C1 segment of cervical spinal cord (tissue), 14 donors: ENCODE measurements around the gene TRAPPC12.

ENCODE experiments used
- DNase-seq, 14 donors: peaks; one replicate each; lab custom pipeline; 2025; lab: John Stamatoyannopoulos, UW

The TRAPPC12 gene

GRCh38 chr2:3408781-3409180 lies 29.3 kb downstream of the TRAPPC12 start:
- DNase-seq = no peak

DNA sequence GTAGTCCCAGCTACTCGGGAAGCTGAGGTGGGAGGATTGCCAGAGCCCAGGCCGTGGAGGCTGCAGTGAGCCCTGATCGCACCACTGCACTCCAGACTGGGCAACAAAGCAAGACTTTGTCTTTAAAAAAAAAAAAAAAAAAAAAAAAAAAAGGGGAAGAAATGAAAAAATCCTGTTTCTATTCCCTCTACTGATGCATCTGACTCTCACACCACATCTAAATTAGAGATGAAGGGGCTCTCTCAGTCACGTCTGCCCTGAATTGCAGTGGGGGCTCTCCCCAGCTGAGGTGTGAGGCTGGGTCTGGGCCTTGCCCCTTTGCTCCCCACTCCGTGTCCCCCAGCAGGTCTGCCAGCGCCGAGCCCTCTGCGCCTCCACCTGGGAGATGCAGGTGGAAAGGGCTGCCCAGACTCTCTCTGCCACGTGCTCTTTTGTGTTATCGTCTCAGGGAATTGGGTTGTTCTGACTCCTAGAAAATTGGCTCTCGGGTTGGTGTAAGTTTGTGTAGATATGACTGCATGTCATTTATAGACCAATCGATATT lies 30.2 kb downstream of the TRAPPC12 start:
- DNase-seq = no peak

- DNase-seq = no peak
Observed at GRCh38 chr2:3411103-3411502, 31.6 kb downstream of the TRAPPC12 start.

- peak in 1 of 14 donors; percentile 23 for DNase-seq
Observed at GRCh38 chr2:3413697-3414096, 34.2 kb downstream of the TRAPPC12 start.

DNA sequence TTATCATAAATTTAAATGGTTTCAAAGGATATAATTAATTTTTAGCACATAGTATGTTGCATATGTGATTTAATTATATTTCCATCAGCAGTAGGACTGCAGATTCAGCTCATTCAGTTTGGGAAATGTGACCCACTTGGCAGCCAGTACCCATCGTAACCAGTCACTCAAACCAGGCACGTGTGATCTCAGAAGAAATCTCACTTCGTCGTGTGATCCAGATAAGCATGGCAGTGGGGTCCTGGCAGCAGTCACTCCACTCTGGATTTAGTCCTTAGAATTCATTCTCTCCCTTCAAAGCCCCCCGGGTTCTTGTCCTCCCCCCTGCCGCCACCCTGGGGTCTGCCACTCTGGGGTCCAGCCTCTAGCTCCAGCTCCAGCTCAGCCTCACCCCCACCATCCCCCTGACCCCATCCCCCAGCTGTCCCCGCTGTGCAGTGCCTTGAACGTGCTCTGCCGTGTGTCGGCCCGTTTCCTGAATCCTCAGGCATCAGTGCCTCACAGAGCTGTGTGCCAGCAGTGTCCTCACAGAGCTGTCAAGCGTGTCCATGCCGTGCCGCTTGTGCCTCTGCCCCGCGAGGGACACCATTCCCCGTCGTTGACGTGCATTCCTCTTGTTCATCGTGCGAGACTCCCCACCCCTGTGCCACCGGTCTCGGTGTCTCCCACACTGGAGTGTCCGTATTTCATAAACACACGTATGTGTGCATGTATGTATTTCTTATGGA lies 34.8 kb downstream of the TRAPPC12 start:
- peak in 1 of 14 donors; percentile 14 for DNase-seq

DNA sequence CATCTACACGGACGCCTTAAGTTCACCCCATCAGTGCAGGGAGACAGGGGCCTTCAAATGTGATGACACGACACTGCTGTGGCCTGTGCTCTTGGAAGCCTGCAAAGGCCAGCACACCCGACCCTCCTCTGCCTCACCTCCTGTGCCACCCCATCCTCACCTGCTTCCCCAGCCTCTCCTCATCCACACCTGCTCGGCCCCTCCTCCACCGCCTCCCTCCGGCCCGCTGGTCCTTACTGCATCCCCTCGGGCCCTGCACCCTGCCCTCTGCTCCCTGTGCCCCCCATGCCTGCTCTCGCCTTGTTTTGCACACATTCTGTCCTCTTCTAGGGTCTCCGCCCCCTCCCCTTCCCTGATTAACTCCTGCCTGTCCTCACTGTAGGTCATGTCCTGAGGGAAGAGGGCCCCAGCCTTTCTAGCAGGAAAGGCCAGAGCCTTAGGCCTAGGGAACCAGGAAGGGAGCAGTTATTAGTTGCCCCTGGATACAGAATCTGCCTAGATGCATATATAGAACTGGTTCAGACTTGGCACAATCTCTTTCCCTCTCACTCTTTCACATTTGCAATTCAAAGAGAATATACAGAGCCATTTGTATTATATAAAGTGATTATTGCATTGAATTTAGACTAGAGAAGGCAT lies 39.4 kb downstream of the TRAPPC12 start:
- no peak for DNase-seq

DNA sequence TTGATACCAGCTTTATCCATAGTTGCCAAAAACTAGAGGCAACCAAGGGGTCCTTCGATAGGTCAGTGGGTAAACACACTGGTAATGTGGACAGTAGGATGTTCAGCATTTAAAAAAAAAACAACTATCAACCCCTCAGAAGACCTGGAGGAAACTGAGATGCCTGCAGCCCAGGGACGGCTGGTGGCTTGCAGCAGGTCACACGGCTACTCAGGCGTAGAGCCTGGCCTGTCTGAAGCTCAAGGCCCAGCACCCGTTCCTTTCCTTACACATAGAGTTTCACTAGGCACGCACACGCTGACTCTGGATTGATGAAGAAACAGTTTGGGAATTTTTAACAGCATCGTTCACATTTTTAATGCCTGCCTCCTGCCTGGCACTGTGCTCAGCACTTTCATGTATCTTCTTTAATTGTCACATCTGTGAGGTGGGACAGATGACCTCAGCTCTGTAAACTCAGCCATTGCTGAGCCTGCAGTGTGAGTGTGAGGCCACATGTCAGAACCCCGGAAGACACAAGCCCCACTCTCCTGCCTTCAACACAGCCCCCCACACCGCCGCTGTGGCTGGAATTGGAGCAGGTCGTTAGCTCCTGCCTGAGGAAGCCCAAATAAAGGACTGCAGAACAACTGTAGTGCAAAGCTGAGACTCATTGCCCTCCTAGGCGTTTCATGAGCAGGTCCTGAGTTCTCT lies 40.7 kb downstream of the TRAPPC12 start:
- no peak for DNase-seq

DNA sequence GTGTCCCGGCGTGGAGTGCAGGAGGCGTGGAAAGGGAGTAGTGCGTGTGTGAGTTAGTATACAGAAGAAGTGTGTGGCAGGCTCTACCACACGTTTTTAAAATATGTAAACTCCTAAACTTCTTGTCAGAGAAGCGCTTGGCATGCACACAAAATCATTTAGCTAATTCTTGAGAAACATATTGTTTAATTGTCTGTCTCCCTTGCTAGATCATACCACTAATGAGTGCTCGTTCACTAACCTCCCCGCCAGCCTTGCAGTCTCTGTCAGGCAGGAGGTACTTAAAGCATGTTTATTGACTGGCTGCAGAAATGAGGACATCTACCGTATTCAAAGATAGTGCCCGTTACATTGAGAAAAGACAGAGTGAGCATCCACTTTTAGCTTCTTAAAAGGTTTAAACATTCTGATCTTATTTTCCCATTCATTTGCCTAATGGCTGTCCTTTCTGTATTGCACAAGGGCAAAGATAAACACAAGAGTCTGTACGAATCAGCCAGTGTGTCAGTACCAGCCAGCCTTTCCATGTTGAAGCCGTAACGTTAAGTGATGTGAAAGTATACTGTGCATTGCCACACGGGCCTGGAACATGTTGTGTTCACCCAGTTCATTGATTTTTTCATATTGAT lies 41.4 kb downstream of the TRAPPC12 start:
- no peak for DNase-seq

- no peak for DNase-seq
Observed at GRCh38 chr2:3421580-3421979, 42.1 kb downstream of the TRAPPC12 start.

DNA sequence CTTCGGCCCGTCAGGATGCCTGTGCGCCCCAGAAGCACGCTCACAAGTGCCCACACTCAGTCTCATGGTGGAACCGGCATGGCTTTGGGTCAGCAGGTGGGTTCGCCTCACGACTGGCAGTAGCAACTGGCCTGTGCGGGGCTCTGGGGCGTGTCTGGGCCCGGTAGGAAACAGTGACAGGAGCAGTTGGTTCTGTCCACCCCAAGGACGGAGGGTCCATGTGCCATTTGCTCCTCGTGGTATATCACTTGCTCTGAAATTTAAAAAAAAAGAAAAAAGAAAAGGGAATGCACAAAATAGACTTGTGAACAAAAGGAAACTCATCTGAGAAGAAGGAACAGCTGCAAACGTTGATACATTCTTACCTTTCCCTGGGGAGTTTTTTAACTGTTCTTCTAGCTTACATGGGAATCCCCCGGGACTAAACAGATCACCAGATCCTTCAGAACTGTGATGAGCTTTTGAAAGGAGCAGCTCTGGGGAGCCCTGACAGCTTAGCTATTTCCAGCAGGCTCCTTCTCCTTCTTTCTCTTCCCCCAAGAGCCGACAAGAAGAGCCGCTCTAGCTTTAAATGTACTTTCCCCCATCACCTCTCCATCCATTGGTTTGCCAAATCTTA lies 42.8 kb downstream of the TRAPPC12 start:
- DNase-seq = no peak

DNA sequence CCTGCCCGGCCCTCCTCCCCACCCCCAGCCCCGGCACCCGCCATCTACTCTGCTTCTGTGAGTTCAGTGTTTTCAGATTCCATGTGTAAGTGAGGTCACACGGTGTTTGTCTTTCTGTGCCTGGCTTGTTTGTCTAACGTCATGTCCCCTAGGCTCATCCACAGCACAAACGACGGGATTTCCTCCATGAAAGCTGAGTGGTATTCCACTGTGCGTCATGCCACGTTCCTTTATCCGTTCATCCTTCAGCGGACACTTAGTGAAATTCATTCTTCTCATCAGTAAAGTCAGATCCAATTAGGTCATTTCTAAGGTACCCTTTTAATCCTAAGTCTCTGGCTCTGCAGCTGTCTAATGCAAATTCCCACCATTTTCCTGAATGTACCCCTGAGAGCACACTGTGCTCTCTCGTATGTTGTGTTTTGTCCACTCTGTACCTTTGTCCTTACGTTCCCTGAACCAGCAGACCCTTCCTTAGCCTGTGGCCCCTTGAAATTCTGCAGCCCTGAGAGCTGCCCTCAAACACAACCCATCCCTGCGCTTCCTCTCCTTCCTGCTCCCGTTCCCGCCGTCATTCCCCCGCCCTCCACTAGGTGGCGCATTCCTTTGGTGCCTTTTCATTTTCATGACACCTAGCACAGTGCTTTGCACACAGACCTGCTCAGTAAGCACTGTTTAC lies 44.1 kb downstream of the TRAPPC12 start:
- DNase-seq = peak in 7 of 14 donors; percentile 18 to 55 (median 29)

DNA sequence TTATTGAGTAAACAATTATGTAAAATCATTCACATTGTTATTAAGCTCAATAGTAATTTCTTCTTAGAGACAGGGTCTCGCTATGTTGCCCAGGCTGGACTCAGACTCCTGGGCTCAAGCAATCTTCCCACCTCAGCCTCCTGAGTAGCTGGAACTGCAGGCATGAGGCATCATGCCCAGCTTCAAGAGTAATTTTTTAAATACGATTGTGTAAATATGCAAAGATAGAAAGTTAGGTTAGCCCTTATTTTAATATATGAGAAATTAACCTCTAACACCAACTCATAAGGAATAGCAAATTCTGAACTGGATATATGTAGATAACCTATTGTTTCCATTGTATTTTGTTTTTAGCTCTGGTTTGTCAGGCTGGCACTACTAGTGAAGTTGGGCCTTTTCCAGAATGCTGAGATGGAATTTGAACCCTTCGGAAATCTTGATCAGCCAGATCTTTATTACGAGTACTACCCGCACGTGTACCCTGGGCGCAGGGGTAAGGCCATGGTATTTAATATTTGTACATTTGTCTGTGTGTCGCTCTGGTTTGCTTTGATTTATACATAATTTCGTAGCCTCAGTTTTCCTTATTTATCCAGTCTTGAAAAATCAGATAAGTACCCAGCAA lies 44.8 kb downstream of the TRAPPC12 start:
- no peak for DNase-seq

GRCh38 chr2:3426615-3427014 lies 47.1 kb downstream of the TRAPPC12 start:
- no peak for DNase-seq

DNA sequence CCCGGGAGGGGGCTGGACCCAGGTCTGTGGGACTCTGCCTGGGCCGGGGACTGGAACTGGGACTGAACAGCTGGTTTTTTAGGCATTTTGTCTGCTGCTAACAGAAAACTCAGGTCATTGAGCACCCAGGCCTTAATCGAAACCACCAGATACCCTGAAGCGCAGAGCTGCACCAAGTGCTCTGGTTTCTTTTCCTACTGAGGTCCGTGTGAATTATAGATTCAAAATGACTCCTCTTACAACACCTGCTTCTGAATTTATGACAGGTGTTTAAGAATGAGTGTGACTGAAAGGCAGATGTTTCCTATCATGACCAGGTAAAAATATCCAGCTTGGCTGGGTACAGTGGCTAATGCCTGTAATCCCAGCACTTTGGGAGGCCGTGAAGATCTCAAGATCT lies 47.8 kb downstream of the TRAPPC12 start:
- no peak for DNase-seq

DNA sequence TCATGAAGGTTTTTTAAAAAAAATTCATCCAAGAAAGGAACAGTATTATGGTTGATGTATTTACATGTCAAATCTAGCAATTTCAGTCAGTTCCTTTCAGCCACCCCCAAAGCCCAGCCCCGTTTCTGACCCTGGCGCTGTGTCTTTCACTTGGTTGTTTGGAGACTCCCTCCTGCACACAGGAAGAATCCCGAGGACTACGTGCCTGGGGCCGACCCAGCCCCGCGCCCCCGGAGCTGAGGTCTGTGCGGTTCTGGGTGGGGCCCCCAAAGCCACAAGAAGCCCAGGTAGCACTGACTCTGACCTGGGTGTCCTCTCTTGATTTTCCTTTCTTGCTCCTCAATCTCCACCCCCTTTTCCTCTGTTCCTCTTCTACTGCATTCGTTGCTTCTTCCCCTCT lies 49.1 kb downstream of the TRAPPC12 start:
- DNase-seq = no peak

GRCh38 chr2:3429066-3429610 lies 49.6 kb downstream of the TRAPPC12 start:
- DNase-seq = no peak

GRCh38 chr2:3430172-3430571 lies 50.7 kb downstream of the TRAPPC12 start:
- no peak for DNase-seq

- no peak for DNase-seq
Observed at GRCh38 chr2:3430740-3431490, 51.4 kb downstream of the TRAPPC12 start.

GRCh38 chr2:3432067-3432466 lies 52.6 kb downstream of the TRAPPC12 start:
- DNase-seq = no peak
